ENCODE results near the gene ADGRG1.
"Not testable (repeated sequence)": the region's sequence is repeated elsewhere in the genome, so short reads cannot be mapped to it uniquely, and the experiment has no call there.

The ADGRG1 gene

GRCh38 chr16:57667526-57668262 is 39.3 kb downstream of the ADGRG1 start:
- ATAC-seq: no peak

- ATAC-seq: no peak
Observed at GRCh38 chr16:57668263-57668571, 39.8 kb downstream of the ADGRG1 start, which contains the start of gene ADGRG3. Gene ADGRG3 (plus strand): TSS chr16:57668306. CDS start chr16:57668348, 42 bp downstream.

- no peak for ATAC-seq
Observed at GRCh38 chr16:57668630-57669475, 40.4 kb downstream of the ADGRG1 start.

- ATAC-seq: no peak
Observed at GRCh38 chr16:57669476-57670162, 41.2 kb downstream of the ADGRG1 start.

- no peak for ATAC-seq
Observed at GRCh38 chr16:57670196-57670595, 41.8 kb downstream of the ADGRG1 start.

- ATAC-seq: not testable (repeated sequence)
Observed at GRCh38 chr16:57671451-57671850, 43.0 kb downstream of the ADGRG1 start.

- ATAC-seq: no peak
Observed at GRCh38 chr16:57672416-57672815, 44.0 kb downstream of the ADGRG1 start.

GRCh38 chr16:57672824-57673223 is 44.4 kb downstream of the ADGRG1 start:
- ATAC-seq: no peak

GRCh38 chr16:57675741-57676551 is 47.5 kb downstream of the ADGRG1 start:
- ATAC-seq: no peak

- ATAC-seq: no peak
Observed at GRCh38 chr16:57676553-57677085, 48.2 kb downstream of the ADGRG1 start.

GRCh38 chr16:57677622-57678369 is 49.4 kb downstream of the ADGRG1 start:
- no peak for ATAC-seq

GRCh38 chr16:57679016-57679415 is 50.6 kb downstream of the ADGRG1 start:
- no peak for ATAC-seq

- ATAC-seq: no peak
Observed at GRCh38 chr16:57679767-57680482, 51.5 kb downstream of the ADGRG1 start.

- ATAC-seq: no peak
Observed at GRCh38 chr16:57680842-57681375, 52.5 kb downstream of the ADGRG1 start.

- ATAC-seq: no peak
Observed at GRCh38 chr16:57681950-57682728, 53.7 kb downstream of the ADGRG1 start.

GRCh38 chr16:57682809-57683635 is 54.6 kb downstream of the ADGRG1 start:
- no peak for ATAC-seq

- no peak for ATAC-seq
Observed at GRCh38 chr16:57683636-57684545, 55.5 kb downstream of the ADGRG1 start.

Measured in activated CD4-positive, CD25-positive, alpha-beta regulatory T cell treated with anti-CD3 and anti-CD28 coated beads, Interleukin-2, amount 50 U/mL, for 24 hours (primary cell).